Peyer's patch (tissue), 4 donors: Measurements from ENCODE around the gene SMIM27. TPM values are rescaled to one million over a fixed set of nuclear protein-coding genes. Genes with fewer than 3 reads are reported as not detected.

Source experiments
- total RNA-seq, 4 donors: library from RNA; depleted of rRNA; stranded (reverse); fragments of >200 nt; gene quantifications; one replicate each; pipeline ENCODE4 v1.1.0, GENCODE V29; 2016

The SMIM27 gene
- total RNA-seq, 4 donors from 2014 or later, result 1.0 to 4.2 (median 3.2) TPM; not detected in 1

Other genes starting within 250 kb of the SMIM27 start
- gene ACO1, start 167.7 kb upstream of the SMIM27 start, total RNA-seq, result 10 to 100 TPM; 22.3 to 61.8 (median 51.7) TPM
- 10 to 100 TPM; 15.3 to 21.5 (median 17.7) TPM for gene RIGI, start 26.1 kb upstream of the SMIM27 start, total RNA-seq
- gene TOPORS, start 259 bp downstream of the SMIM27 start, total RNA-seq, result 10 to 100 TPM; 14.9 to 22.0 (median 18.6) TPM
- gene NDUFB6, start 20.8 kb downstream of the SMIM27 start, total RNA-seq, result 10 to 100 TPM; 22.0 to 62.7 (median 33.5) TPM
- gene TAF1L, start 83.3 kb downstream of the SMIM27 start, total RNA-seq, result under 1 TPM in 1 of 4 donors, not detected in 3; 0.19 TPM
- not detected for gene TMEM215, start 231.2 kb downstream of the SMIM27 start, total RNA-seq